PFSK-1 (cell line): Measurements from ENCODE around the gene FRMD4A.

ENCODE experiments used
- FOXP2 ChIP-seq: optimal IDR thresholded peaks from 2 replicates; pipeline ENCODE3; 2011; ENCODE audit warnings: borderline replicate concordance, control low read depth, inconsistent platforms; ENCODE audit not compliant: insufficient read depth; ENCODE audit errors: extremely low read length, extremely low read depth
- POLR2AphosphoS5 ChIP-seq: IDR thresholded peaks from 2 replicates; pipeline ENCODE4 v1.6.1; 2012; ENCODE audit warnings: low read depth, mild to moderate bottlenecking, control low read depth, low read length, moderate library complexity
- REST ChIP-seq, 2 experiments: IDR thresholded peaks; 2 replicates each; pipeline versions ENCODE4 v1.6.1 to v1.8.0; 2011 to 2012; ENCODE audit warnings: low read depth in 2 of 2, low read length in 2 of 2, control low read depth in 1 of 2, inconsistent platforms in 1 of 2, mild to moderate bottlenecking in 1 of 2, moderate library complexity in 1 of 2; ENCODE audit not compliant: insufficient read depth in 1 of 2
- SIN3A ChIP-seq: IDR thresholded peaks from 2 replicates; pipeline ENCODE4 v1.6.1; 2012; ENCODE audit warnings: mild to moderate bottlenecking, low read length, moderate library complexity, borderline replicate concordance; ENCODE audit not compliant: insufficient read depth
- TAF1 ChIP-seq: IDR thresholded peaks from 2 replicates; pipeline ENCODE4 v1.6.1; 2012; ENCODE audit warnings: low read length, control low read depth, borderline replicate concordance; ENCODE audit not compliant: insufficient read depth

- TF ChIP-seq TAF1 = no peak
- no peak for TF ChIP-seq POLR2AphosphoS5
- TF ChIP-seq REST (IDR thresholded peaks at IDR 0.05; ENCODE audit: insufficient read depth in 1 of 2, low read depth in 2 of 2, low read length in 2 of 2) = no peak
- no peak for TF ChIP-seq SIN3A
- TF ChIP-seq FOXP2 = no peak
Measured at GRCh38 chr10:13983035-13983434, 347.7 kb downstream of the FRMD4A start.
